GM21737 (cell line): Measurements from ENCODE around the gene DLG2.

ENCODE experiments used
- ATAC-seq: cut with Tn5 transposase; IDR thresholded peaks from one replicate; pipeline ENCODE4 v1.9.1; 2021; ENCODE audit warnings: mild to moderate bottlenecking, moderate library complexity; ENCODE audit not compliant: unreplicated experiment

Gene DLG2

GRCh38 chr11:84924154-84924692, 702.9 kb downstream of the DLG2 start:
- ATAC-seq = no peak

- no peak for ATAC-seq
Measured at GRCh38 chr11:84923489-84923888, 703.7 kb downstream of the DLG2 start.

- ATAC-seq = no peak
Measured at GRCh38 chr11:84922836-84923235, 704.3 kb downstream of the DLG2 start.

DNA sequence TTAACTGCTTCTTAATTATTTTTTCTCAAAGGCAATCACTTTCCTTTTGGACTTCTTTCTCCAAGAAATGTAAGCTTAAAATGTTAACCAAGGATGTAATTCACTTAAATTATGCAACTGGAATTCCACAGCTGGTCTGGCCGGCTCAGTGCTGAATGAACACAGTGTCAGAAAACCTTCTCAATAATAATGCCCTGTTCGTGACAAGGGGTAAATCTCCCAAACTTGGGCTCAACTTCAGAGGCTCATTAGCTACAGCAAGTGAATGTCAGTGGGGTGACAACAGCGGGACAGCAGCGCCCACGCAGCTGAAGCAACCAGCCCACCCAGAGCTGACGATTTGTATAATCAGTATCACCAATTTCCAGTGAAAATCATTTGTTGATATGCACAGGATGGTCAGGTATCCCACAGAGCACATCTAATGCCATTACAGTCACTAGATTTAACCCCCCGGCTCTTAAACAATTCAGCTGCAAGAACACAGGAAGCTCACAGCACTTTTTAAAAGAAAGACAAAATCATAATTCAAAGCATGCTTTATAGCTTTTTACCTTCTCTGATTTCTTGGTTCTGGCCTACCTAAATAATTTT, 704.8 kb downstream of the DLG2 start:
- no peak for ATAC-seq

DNA sequence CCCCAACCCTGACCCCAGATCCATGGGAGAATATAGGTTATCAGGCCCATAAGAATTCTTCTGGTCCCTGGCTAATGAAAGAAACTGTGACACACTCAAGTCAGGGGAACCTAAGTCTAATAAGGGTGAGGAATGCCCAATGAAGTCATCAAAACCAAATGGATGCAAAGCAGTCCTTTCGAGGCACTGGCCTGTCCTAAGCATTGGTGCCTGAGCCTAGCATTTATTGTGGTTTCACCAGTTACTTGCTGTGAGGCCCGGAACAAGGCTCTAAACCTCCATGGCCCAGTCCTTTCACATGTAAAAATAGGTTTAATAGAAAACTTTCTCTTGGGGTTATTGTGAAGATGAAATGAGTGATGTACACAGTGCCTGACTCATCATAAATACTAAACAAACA, 712.6 kb downstream of the DLG2 start:
- no peak for ATAC-seq

GRCh38 chr11:84909740-84910139, 717.4 kb downstream of the DLG2 start:
- no peak for ATAC-seq

- no peak for ATAC-seq
Measured at GRCh38 chr11:84906995-84907394, 720.1 kb downstream of the DLG2 start.

DNA sequence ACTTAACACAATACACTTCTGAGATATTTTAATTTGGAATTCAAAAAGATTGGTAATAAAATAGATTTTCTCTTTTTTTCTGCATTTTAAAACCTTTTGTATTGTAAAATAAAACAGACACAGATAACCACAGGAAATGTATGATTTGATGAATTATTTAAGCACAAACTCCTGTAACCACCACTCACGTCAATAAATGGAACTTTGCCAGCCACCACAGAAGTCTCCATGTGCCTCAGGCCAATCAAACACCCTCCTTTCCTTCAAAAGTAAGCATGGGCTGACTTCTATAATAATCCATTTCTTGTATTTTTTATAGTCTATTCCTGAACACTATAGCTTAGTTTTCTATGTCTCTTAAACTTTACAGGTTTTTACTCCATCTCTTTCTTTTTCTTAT, 721.7 kb downstream of the DLG2 start:
- no peak for ATAC-seq

DNA sequence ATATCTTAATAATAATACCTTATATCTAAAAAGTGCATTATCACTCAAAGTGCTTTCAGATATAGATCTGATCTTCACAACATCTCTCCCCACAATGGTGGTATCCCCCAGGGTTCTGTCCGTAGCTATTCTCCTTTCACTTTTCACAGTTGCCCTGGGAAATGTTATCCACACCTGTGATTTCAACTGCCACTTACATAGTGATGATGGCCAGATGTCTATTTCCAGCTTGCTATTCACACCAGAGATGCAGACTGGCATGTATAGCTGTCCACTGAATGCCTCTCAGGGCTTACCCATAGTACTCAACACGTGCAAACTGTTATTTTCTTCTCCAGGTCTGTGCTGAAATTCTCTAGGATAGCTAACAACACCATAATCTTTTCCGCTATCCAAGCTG, 724.7 kb downstream of the DLG2 start:
- ATAC-seq = no peak

DNA sequence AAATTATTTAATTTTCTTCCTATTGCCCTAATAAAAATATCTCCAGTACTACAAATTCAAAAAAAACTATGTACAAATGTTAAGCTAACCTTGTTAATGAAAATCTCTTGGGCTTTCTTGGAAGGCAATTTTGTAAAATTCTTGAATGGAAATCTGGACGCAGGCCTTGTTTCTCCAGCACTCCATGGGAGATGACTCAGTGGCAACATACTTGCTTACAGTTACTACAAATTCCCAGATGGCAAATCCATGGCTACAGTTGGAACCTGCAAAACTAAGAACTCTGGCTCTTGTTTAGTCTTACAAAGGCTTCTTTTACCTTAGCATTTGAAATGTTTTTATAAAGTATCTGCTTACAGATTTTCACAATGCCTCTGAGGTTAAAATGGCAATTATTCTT, 725.2 kb downstream of the DLG2 start:
- no peak for ATAC-seq

DNA sequence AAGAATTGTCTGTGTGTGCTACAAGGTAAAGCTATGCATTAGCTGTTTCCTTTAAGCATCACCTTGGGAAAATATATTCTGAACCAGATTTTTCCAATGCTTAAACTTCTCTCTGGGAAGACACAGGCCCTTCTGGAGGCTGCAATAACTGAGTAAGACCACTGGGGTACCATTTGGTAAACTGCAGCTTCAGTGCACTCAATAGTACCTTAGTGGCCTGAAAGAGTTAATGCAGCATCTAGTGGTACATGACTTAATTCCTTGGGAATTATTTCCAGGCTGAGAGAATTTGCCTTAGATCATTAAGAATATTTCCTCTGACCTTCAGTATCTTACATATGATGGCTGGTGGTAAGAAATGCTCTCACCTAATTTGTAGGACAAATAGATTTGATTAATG, 727.4 kb downstream of the DLG2 start:
- no peak for ATAC-seq

DNA sequence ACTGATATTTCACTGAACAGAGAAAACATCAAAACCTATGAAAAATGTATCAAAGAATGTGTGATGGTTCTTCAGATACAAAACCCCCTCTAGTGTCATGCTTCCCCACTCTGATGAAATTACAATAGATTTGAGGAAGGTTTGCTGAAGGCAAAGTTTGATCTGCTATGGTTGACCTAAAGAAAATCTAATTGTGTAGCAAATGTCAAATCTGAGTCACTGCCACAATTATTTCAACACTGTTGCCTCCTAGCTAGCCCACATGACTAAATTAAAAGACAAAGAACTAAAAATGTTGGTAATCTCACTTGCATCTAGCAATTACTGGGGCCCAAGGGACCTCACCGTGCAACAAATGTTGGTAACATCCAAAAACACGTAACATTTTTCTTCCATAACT, 728.0 kb downstream of the DLG2 start:
- no peak for ATAC-seq

GRCh38 chr11:84894666-84895065, 732.5 kb downstream of the DLG2 start:
- ATAC-seq = no peak

GRCh38 chr11:84890676-84891075, 736.5 kb downstream of the DLG2 start:
- ATAC-seq = no peak

- no peak for ATAC-seq
Measured at GRCh38 chr11:84889556-84889955, 737.6 kb downstream of the DLG2 start.

GRCh38 chr11:84887055-84887629, 740.0 kb downstream of the DLG2 start:
- no peak for ATAC-seq

DNA sequence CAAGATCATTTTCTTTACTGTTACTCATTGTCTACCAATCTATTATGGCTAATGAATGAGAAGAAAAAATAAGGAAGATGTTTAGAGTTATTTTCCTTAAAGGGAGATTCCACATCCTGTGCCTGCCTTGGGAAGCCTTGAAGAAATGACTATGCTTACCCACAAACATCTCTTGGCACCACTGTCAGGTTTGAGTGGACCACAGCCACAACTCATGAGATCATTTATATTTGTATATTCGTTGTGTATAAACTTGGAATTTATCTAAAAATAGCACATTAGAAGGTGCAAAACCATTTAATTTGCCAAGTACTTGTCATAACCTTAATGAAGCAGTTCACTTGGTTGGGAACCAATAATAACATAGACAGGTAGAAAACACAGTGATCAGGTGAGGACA, 740.8 kb downstream of the DLG2 start:
- no peak for ATAC-seq

DNA sequence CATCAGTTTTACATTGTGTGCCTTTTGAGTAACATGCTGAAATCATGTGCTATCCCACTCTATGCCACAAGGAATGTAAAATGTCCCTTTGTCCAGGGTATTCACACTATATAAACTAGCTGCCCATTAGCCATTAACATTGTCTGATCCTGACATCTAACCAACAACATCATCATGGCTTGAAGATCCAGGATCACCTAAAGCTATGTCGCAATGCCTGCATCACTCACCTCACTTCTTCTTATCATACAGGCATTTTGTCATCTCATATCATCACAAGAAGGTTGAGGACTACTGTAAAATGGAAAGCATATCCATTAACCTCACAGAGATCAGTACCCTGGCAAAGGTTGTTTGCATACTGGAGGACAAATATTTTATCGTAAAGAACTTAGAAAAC, 742.3 kb downstream of the DLG2 start:
- no peak for ATAC-seq

DNA sequence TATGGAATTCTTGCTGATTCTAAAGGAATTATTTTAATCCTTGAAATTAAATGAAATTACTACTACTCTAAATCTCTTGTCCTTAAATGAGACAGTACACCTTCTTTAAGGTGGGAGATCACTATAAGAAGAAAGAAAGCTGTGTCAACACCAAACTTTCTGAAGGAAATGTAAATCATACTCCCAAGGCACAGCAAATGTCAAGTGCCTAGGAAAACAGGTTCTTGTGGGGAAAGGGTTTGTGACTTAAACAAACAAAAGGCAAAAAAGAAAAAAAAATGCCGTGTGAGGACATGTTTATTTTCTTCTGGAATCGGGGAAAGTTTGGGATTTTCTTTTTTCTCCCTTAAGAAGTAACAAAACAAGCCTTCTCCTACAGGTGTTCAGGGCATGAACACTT, 745.1 kb downstream of the DLG2 start:
- no peak for ATAC-seq

DNA sequence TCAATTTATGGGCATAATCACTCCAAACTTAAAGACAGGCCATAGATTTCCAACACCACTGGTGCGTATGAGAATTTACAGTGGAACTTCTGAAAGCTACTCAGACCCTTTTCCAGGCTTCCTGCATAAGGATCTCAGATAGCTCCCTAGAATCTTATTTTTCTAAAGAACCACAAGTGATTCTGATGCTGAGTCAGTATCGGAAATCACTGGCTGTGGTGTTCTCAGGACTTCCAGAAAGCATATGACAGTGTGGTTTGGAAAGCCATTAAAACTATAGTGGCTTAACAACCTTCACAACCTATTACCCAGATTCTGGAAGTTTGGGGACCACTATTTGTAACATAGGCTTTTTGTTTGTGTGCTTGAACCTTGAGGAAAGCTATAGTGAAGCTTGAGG, 756.0 kb downstream of the DLG2 start:
- no peak for ATAC-seq

DNA sequence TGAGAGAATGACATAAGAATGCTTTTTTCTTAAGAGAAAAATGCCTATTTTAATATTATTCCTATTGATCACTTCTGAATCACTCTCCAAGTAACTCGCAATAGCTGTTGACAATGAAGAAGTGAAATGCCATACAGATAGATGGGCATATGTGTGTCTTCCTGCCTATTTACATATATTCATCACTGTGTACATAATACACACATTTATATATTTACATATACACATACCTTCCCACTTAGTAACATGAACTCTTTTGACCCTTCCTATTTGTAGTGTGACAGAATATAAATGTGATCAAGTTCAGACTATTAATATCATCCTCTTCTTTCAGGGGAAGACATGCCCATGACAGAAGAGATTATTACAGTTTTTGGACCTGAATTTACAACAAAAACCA, 756.7 kb downstream of the DLG2 start:
- ATAC-seq = no peak

- ATAC-seq = no peak
Measured at GRCh38 chr11:84866922-84867321, 760.2 kb downstream of the DLG2 start.
